ENCODE data around the gene HSPA9. TPM values are rescaled to one million over a fixed set of nuclear protein-coding genes. Genes with fewer than 3 reads are reported as not detected.

The HSPA9 gene
- total and polyA plus RNA-seq, 2 of the 8 experiments (the other 6 are each of a cell fraction or from before 2014, with no cell fraction given), result 191 to 395 TPM

- TF ChIP-seq CHD7 (IDR thresholded peaks at IDR 0.05; ENCODE audit: insufficient replicate concordance, low read length) (no peak), HDAC2 (IDR thresholded peaks at IDR 0.05; ENCODE audit: borderline replicate concordance in 1 of 2, low read depth in 2 of 2, low read length in 2 of 2) (no peak), JUN (IDR thresholded peaks at IDR 0.05; ENCODE audit: low read depth, low read length) (no peak), SIRT6 (IDR thresholded peaks at IDR 0.05; ENCODE audit: low read length) (no peak), BRCA1 (IDR thresholded peaks at IDR 0.05; ENCODE audit: low read depth, low read length) (no peak), MAFK (IDR thresholded peaks at IDR 0.05; ENCODE audit: low read depth, low read length) (no peak), SUZ12 (IDR thresholded peaks at IDR 0.05; ENCODE audit: low read length) (no peak), EGR1 (IDR thresholded peaks at IDR 0.05; ENCODE audit: borderline replicate concordance, low read depth, low read length) (no peak), TAF7 (optimal IDR thresholded peaks at IDR 0.05; ENCODE audit: borderline replicate concordance, low read depth, low read length) (no peak), RXRA (IDR thresholded peaks at IDR 0.05; ENCODE audit: insufficient read depth, low read depth, low read length) (no peak), PHF8 (conservative IDR thresholded peaks at IDR 0.05; ENCODE audit: low read depth, low read length) (no peak)
Measured at GRCh38 chr5:138554143-138554542, 21.1 kb downstream of the HSPA9 start (continued).
